GM18951 (cell line): ENCODE data around the gene TBC1D7.

ENCODE experiments used
- POLR2A ChIP-seq: IDR thresholded peaks from 4 replicates; pipeline ENCODE4 v1.6.1; 2011; ENCODE audit warnings: mild to moderate bottlenecking; ENCODE audit not compliant: insufficient read length, insufficient read depth; ENCODE audit errors: extremely low read depth
- in situ Hi-C: fragments of 300-500 bp; cut with MboI; formaldehyde crosslinking; loops from one replicate; pipeline ENCODE4 v1.12.0; 2022; ENCODE audit warnings: low sequenced_read_pairs, mixed read lengths, inconsistent platforms; ENCODE audit not compliant: unreplicated experiment

TBC1D7 gene

DNA sequence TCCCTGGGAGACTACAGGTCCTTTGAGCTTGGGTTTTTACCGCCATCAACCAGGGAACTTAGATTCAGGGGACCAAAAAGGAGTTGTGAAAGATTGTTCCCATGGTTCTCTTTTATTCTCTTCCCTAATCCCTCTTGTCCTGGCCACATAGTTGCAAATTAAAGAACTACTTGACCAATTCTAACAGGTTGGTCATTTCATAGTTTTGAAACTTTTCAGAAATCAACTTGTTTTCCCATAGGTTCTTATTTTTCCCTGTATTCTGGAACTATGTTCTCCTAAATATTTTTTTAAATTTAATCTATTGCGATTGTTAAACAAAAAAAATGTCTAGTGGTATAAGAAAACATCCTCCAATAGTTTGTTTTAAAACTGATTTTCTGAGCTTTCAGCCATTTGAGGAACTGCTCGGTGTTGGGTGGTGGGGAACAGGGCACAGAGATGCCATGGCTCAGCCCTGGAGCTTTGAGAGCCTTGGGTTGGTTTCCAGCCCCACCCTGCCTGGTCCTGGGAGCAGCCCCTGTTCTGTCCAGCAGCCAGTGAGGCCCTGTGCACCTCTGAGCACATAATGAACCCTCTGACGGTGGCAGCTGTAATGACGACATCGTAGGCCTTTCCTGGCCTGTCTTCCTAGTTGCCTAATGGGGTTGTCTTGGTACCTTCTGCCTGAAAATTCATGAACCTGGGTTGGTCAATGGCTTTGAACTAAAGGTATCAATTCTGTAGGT, 53.5 kb downstream of the TBC1D7 start:
- in situ Hi-C loops = no loop called here
- TF ChIP-seq POLR2A = no peak

DNA sequence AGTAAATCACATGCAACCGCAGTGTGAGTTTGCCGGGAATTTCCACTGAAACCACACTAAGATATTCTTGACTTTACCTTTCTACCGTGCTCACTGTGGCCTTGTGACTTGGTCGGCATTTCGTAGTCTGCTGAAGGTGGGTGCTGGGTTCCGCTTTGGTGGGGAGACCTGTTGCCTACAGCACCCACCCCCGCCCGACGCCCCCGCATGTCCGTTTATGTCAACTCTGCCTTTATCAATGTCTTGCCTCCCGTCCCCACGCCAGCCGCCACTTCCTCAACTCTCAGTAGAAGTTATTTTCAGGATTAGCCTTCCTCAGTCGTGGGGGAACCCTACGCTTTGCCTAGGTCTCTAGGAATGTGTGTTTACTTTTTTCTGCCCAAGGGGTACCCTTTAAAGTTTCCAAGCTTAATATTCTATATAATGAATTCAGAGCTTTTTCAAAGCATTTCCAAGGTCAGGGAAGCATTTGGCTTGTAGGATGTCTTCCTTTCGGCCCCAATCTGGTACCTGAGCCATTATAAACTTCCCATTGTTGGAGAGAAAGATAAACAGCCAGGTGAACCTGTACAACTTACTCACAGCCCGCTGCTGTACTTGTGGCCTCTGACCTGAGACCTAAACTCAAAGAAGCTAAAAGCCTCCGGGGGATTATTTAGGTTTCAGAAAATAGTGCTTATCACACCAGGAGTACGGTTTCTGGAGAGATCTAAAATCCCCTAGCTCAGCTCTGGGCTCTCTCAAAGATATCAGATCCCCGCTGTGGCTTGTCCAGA, 54.2 kb downstream of the TBC1D7 start:
- in situ Hi-C loops = no loop called here
- peak; percentile 45 for TF ChIP-seq POLR2A

DNA sequence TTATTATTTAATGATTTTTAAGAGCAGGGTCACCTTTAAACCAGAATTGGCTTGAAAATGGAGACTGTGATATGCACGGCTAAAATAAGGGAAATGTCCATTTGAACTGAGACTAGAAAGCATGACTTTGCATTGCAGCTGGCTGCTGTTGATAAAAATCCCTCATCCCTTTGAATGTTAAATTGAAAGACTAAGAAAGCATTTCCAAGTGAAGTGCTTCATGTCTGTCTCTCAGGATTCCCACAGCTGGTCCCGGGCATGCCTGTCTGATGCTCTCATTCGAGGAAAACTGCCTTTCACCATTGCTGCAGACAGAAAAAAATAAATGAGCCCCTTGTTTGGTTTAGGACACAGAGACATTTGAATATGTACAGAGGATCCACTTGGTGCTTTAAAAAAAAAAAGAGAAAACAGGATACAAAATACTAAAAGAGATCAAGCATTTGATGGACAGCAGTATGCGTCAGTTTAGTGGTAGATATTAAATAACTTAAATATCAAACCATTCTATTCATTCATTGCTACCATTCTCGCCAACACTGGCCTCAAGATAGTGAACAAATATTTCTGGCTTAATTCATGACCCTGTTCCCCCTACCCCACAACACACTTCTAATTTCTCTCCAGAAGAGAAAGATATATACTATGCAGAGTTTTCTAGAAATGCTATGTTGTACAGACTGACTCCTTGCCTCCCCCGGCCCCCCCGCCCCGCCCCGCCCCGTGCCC, 55.0 kb downstream of the TBC1D7 start:
- TF ChIP-seq POLR2A = no peak
- in situ Hi-C loops = no loop called here

GRCh38 chr6:13272131-13273046, 55.9 kb downstream of the TBC1D7 start:
- TF ChIP-seq POLR2A = peak; percentile 70
- in situ Hi-C loops = no loop called here

GRCh38 chr6:13268913-13269518, 59.3 kb downstream of the TBC1D7 start:
- no peak for TF ChIP-seq POLR2A
- in situ Hi-C loops = no loop called here

DNA sequence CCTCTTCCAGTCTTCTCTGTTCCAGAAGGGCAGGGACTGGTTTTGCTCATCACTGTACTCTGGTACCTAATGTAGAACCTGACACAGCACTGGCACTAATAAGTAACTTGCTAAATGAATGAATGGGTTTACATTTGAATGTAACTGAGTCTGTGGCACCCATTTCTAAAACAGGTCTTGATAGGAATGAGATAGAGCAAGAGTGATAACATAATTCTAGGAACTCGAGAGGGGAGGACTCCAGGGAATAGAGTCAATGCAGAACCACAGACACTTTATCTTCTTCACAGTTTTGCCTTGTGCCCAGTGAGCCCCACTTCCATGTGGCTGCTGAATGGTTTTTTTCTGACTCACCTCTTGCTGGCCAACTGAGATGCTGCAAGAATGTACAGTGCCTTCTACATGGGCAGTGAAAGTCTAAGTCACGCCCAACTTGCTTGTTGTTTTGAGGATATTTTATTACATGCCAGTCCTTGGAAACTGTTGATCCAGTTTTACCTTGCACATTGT, 61.1 kb downstream of the TBC1D7 start:
- TF ChIP-seq POLR2A = no peak

GRCh38 chr6:13263669-13264068, 64.7 kb downstream of the TBC1D7 start:
- TF ChIP-seq POLR2A = no peak
- in situ Hi-C loops = no loop called here

More for the DNA sequence above, 61.1 kb downstream of the TBC1D7 start:
- in situ Hi-C loops = no loop called here

DNA sequence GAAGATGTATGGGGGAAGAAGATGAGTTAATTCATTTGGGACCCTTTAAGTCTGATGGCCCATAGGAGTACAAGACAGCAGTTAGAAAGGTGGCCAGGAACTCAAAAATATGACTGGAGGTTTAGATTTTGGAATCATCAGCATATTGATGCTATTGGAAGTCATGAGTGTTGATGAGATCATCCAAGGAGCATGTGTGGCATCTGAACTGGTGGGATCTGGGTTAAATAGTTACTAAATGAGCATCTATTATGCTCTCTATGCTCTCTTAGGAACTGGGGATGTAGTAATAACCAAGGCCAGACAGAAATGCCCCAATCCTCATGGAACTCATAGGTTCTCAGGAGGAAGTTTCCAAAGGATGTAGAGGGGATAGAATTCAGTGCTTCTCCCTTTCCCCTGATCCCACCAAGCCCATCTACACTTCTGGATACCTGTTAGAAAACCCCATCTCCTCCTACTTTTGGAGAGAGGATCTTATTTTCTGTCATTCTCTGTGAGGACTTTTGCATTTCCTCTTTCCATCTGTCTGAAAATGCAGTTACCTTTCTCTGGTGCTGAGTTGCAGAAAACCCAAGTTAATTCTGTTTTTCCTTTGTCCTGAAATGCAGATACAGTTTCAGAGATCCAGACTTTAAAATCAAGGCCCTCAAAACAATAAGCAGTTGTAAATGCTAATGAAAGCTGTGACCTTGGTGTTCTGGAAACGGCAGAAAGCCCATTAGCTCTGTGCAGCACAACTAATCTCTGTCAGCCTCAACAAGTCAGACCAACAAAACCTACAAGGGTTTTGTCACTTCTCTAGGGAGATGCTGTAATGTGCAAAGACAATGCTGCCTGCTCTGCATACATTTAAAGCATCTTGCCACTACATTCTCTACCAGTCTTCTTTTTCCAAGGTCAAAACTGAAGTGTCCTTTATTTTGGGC, 65.8 kb downstream of the TBC1D7 start:
- TF ChIP-seq POLR2A = no peak
- in situ Hi-C loops = no loop called here

DNA sequence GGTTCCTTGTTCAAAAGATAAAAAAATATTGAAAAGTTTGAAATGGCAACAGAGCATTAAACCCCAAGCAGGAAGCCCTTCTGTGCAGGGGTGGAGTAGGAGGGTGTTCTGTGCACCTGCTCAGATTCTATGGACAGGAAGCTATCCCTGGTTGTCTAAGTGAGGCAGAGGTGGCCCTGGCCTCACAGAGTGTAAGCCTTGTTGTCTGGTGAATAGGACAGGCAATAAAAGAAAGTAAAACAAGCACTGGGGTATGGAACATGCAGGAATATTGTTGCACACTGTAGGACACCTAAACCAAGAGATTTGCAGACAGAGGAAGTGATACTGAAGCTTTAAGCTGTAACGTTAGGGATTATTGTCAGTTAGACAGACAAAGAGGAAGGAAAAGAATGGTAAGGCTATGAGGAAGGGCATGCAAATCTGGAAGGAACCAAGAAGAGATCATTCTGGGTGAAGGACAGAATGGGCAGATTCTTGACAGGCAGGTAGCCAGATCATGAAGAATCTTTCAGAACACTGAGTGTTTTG, 66.8 kb downstream of the TBC1D7 start:
- in situ Hi-C loops = no loop called here
- TF ChIP-seq POLR2A = no peak

DNA sequence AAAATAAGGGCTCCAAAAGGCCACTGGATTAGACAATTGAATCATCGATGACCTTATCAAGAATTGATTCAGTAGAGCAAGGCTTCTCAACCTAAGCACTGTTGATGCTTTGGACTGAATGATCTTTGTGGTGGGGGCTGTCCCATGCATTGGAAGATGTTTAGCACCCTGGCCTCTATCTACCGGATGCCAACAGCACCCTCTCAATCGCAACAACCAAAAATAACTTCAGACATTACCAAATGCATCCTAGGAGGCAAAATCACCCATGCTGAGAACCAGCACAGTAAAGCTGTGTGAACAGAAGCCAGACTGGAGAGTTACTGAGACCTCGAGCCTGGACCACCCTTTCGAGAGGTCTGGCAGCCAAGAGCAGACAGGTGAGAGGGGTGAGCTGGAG, 67.5 kb downstream of the TBC1D7 start:
- TF ChIP-seq POLR2A = no peak

GRCh38 chr6:13260101-13260598, 68.2 kb downstream of the TBC1D7 start:
- in situ Hi-C loops = no loop called here
- no peak for TF ChIP-seq POLR2A

More for the DNA sequence above, 67.5 kb downstream of the TBC1D7 start:
- in situ Hi-C loops = no loop called here
